CD4-positive, alpha-beta T cell treated with Interleukin-2 at 100 ng/mL for 4 hours (primary cell): Measurements from ENCODE around the gene PDE7B.

Source experiments
- DNase-seq: peaks from one replicate; pipeline ENCODE4 v3.0.0-alpha.2; 2020; ENCODE audit warnings: low spot score

PDE7B gene

DNA sequence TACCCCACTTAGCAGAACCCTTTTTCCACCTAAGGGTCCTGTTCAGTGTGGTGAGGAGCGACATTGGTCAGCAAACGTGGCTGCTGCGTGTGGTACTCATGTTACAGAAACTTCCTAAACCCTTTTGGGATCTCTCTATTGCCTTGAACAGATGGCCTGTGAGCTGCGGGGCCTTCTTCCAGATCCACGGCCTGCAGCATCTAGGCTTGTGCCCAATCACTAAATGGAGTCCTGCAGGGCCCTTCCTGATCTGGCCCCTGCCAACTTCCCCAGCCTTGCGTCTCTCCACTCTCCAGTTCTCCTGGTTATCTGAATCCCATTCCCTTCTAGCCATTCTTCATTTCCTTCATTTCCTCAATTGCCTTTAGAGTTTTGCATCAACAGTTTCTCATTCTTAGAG, 85.6 kb downstream of the PDE7B start:
- DNase-seq: no peak

- DNase-seq: no peak
Observed at GRCh38 chr6:135938576-135939207, 87.2 kb downstream of the PDE7B start.

DNA sequence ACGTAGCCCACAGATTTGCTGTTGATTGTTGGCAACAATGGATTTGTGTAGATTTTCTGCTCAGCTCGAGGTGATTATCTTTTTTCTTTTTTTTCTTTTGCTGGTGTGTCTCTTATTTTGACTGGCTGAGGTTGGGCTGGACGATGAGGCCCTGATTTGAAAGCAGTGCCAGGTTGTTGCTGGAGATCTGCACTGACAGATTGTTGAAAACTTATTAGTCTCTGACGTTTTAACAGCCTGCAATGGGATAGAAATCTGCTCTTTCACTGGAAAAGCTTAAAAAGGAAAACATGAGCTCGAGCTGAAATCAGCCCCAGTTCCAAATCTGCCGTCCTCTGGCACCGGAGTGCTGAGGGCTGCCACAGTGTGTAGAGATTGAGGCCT, 87.7 kb downstream of the PDE7B start:
- DNase-seq: no peak

DNA sequence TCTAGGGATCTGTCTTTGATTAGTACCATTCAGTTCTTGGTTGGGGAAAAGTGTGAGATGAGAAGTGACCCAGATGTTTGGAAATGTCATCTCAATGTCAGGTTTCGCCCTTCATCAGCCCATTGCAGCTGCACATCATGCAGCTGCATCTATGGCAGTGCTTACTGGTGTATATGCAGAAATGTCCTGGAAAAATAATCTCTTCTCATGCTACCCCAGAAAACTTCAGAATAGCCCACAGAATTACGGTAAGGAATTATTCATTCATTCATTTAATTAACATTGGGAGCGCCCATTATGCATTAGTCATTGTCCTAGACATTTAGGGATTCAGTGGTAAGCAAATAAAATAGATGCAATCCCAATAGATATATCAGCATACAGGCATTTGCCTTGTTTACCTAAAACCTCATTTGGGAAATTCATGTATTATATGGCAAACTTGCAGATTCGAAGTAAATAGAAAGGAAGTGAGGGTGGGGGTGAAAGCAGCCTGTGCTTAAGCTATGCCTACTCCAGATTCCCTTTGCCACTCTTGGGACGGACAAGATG, 89.2 kb downstream of the PDE7B start:
- DNase-seq: no peak

- no peak for DNase-seq
Observed at GRCh38 chr6:135941275-135942025, 89.9 kb downstream of the PDE7B start.

DNA sequence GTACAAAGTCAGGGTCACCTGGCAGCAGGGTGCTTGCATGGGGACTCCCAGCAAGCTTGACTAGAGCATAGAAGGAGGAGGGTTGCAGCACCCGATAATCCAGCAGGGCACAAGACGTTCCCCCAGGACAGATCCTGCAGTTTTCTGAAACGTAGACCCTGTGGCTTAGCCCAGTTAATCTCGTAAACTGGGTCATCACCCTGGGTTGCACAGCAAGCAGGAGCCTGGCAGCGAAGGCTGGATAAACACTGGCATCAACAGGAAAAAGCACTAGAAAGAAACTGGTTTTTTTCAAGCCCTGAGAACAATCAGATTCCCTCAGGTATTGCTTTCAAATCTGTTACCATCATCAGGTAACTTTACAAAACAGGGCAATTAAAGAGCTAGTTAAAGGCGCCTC, 92.6 kb downstream of the PDE7B start:
- DNase-seq: no peak

DNA sequence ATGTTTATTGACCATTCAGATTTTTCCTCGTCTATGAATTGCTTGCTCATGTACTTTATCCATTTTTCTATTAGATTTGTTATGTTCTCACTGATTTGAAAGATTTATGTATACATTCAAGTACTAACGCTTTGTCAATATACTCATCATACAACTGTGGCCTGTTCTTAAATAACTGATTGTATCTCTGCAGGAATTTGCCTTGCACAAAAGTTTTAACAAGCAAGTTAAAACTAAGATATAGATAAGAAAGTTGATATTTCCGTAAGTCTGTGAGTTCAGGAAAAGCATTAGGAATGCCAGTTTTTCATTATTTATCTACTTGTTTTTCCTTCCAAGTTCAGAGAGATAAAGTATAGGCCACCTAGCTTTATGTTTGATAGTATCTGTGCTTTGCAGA, 95.2 kb downstream of the PDE7B start:
- no peak for DNase-seq

DNA sequence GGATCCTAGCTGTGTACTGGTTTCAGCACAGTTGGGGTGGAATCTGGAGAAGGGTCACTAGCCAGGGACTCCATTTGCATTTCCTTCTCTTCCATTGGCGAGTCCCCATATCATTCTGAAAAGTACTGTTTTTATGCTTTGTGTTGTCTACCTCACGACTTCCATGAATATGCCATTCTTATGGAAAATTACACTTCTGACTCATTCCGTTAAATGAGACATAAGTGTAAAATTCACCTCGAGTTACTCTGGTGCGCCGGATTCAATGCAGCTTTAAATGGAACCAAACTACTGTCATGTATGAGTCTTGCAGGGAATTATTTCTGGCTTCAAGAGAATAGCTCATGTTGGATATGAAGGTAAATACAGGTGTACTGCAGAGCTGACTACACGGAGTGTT, 99.2 kb downstream of the PDE7B start:
- DNase-seq: no peak

GRCh38 chr6:135951169-135951568, 99.7 kb downstream of the PDE7B start:
- DNase-seq: no peak

- DNase-seq: no peak
Observed at GRCh38 chr6:135953818-135954217, 102.3 kb downstream of the PDE7B start.

- no peak for DNase-seq
Observed at GRCh38 chr6:135955099-135955498, 103.6 kb downstream of the PDE7B start.

- DNase-seq: no peak
Observed at GRCh38 chr6:135962731-135963130, 111.2 kb downstream of the PDE7B start.

GRCh38 chr6:135970750-135971149, 119.2 kb downstream of the PDE7B start:
- no peak for DNase-seq

- no peak for DNase-seq
Observed at GRCh38 chr6:135971351-135971750, 119.8 kb downstream of the PDE7B start.

GRCh38 chr6:135972150-135972549, 120.6 kb downstream of the PDE7B start:
- no peak for DNase-seq

GRCh38 chr6:135972586-135972985, 121.1 kb downstream of the PDE7B start:
- no peak for DNase-seq

GRCh38 chr6:135974426-135974825, 122.9 kb downstream of the PDE7B start:
- DNase-seq: no peak

DNA sequence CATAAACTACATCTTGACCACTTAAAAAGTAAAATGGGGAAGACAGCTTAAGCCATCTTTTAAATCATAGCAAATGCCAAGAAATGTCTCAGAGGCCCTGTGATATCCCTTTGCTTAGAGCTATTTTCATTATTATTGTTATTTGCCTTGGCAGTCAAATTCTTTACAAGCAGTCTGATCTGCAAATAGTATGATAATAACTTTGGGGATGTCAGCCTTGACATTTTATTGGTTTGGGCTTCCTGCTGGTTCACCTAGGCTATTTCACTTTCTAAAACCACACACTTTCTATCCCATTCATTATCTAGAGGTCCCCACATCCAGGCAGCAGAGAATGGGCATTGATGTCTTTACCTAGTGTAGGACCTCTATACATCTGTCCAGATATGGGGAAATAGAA, 125.1 kb downstream of the PDE7B start:
- DNase-seq: no peak

GRCh38 chr6:135983093-135983492, 131.6 kb downstream of the PDE7B start:
- DNase-seq: no peak

DNA sequence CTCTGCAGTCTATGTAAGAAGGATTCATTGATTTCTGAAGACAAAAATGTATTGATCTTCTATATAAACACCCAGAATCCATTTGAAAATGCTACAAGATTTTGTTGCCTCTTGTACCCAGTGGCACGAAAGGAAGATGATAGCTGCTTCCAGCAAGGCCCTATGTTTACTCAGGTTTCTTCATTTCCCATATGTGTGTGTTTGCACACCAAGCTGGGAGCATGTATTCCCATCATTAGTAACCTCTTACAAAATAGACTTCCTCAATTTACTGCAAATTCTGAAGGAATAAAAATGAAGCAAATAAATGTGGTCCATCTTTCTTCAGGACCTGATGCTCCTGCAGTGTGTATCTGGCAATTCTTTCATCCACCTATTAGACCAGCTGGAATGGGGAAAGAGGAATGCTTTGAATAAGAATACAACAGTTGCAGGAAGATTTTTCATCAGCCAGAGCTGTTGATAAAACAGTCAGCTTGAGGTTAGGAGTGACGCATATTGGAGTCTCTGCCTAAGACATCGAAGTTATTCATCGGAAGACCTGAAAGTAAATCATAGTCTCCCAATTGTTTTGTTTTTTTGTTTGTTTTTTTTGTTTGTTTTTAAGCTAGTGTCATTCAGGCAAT, 132.3 kb downstream of the PDE7B start:
- no peak for DNase-seq

- no peak for DNase-seq
Observed at GRCh38 chr6:135985471-135985870, 134.0 kb downstream of the PDE7B start.

DNA sequence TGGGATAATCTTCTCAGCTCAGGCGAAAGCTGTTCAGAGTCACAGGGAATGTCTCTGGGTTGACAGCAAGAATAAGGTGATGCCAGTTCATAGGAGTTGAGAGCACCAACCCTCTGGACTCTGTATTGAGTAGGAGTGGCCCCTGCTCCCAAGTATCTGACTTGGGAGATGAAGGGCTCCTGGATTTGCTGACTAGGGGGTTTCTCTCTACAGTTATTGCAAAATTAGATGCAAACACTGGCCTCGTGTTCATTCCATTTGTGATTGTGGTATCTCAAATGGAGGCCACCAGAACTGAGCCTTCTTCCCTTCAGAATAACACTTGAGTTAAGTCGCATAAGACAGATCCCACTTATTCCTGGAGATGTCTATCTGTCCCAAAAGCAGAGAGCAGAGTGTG, 135.7 kb downstream of the PDE7B start:
- no peak for DNase-seq

DNA sequence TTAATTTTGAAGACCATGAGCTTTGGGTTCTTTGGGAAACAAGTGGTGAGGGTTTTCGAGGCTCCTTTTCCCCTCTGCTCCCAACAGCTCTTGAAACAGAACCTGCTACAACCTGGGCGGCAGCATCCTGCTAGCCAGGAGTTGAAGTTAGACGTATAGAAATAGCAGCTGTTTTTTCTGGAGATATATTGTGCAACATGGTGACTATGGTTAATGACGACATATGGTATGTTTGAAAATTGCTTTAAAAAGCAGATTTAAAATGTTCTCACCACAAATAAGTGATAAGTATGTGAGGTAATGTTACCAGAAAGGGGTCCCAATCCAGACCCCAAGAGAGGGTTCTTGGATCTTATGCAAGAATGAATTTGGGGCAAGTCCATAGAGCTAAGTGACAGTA, 138.9 kb downstream of the PDE7B start:
- no peak for DNase-seq
